Tibial nerve (tissue), 4 donors: ENCODE results near the gene CCDC180. TPM values are rescaled to one million over a fixed set of nuclear protein-coding genes. Genes with fewer than 3 reads are reported as not detected.
"Not testable (repeated sequence)": the region's sequence is repeated elsewhere in the genome, so short reads cannot be mapped to it uniquely, and the experiment has no call there.

ENCODE experiments used
- DNase-seq, 2 donors: peaks; one replicate each; pipeline ENCODE4 v3.0.0-alpha.2; 2019; ENCODE audit warnings: low spot score in 2 of 2
- H3K27ac ChIP-seq, 4 donors: fragments of 200-600 bp; sonication (generic) in 3 of 4; one replicate each; pipeline ENCODE4 v1.5.1; 2017 to 2019; ENCODE audit warnings: mild to moderate bottlenecking in 1 of 4
- H3K27me3 ChIP-seq, 2 donors: fragments of 200-600 bp; sonication (generic) in 1 of 2; one replicate each; pipeline versions ENCODE4 v1.5.1 to v1.6.0; 2017 to 2019
- H3K36me3 ChIP-seq, 3 donors: fragments of 200-600 bp; sonication (generic); one replicate each; pipeline ENCODE4 v1.5.1; 2018 to 2019
- H3K4me1 ChIP-seq, 4 donors: fragments of 200-600 bp; sonication (generic) in 3 of 4; one replicate each; pipeline ENCODE4 v1.5.1; 2017 to 2019
- H3K4me3 ChIP-seq, 4 donors: fragments of 200-600 bp; sonication (generic) in 3 of 4; one replicate each; pipeline ENCODE4 v1.5.1; 2017 to 2019; ENCODE audit warnings: mild to moderate bottlenecking in 1 of 4, moderate library complexity in 1 of 4
- H3K9me3 ChIP-seq, 4 donors: fragments of 200-600 bp; sonication (generic) in 3 of 4; one replicate each; pipeline ENCODE4 v1.5.1; 2017 to 2019
- EP300 ChIP-seq, 2 donors: sonication (generic); formaldehyde crosslinking; IDR thresholded peaks; one replicate each; pipeline ENCODE4 v1.6.1; 2017; ENCODE audit warnings: antibody characterized with exemption in 2 of 2, mild to moderate bottlenecking in 1 of 2
- POLR2A ChIP-seq, 2 donors: fragments of 450-650 bp; IDR thresholded peaks; one replicate each; pipeline ENCODE4 v1.6.1; 2017; ENCODE audit warnings: antibody characterized with exemption in 2 of 2, mild to moderate bottlenecking in 2 of 2, moderate library complexity in 2 of 2
- WGBS, 2 donors: methylation state at CpG; one replicate each; pipeline ENCODE4 v1.1.5; 2018; 5-methylcytosine and 5-hydroxymethylcytosine counted together
- total RNA-seq, 4 donors: library from RNA; depleted of rRNA; stranded (reverse); fragments of >200 nt; gene quantifications; one replicate each; pipeline ENCODE4 v1.1.0, GENCODE V29; 2016
- TF ChIP-seq, protein P1 (sequence below), 5 experiments: fragments of 200-600 bp in 3 of 5; fragments of 450-650 bp in 2 of 5; sonication (generic) in 3 of 5; IDR thresholded peaks; one replicate each; pipeline ENCODE4 v1.5.1; 2016 to 2019; ENCODE audit warnings: antibody characterized with exemption in 5 of 5, mild to moderate bottlenecking in 3 of 5, moderate library complexity in 2 of 5

The CCDC180 gene
- total RNA-seq, 4 donors from 2014 or later, result 6.0 to 14.0 (median 11.7) TPM

DNA sequence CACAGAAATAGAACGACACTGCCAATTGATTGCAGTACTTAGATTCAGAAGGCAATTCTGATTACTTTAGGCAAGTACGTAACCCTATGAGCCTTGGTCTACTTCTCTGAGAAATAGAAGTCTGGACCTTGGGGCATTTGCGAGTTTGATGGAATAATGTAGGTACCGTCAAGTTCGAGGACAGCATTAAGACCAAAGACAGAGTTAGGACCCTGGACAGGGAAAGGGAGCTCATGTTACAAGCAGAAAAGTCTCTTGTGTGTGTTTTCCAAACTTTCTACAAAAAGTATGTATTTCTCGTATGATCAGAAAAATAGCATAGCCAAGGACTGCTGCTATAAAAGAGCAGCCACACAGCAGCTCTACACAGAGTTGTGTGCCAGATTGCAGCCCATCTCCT lies 20.1 kb downstream of the CCDC180 start:
- Histone ChIP-seq H3K4me3 (no peak overlapping the region), H3K27me3 (no peaks in the 10 kb centered on the region), H3K4me1 (no peaks in the 10 kb centered on the region), H3K9me3 (peaks cover 0 to 10% (median 3%) of the 10 kb centered on the region in 4 donors), H3K27ac (no peak overlapping the region), H3K36me3 (peaks cover 0 to 100% (median 3%) of the 10 kb centered on the region in 3 donors)
- 79 to 93% methylated on average over 6 of the region's 6 CpGs for whole genome bisulfite sequencing, 2 donors
- no peak for TF ChIP-seq EP300 (IDR thresholded peaks at IDR 0.05)
- no peak for TF ChIP-seq POLR2A (IDR thresholded peaks at IDR 0.05)
- TF ChIP-seq, protein P1, sequence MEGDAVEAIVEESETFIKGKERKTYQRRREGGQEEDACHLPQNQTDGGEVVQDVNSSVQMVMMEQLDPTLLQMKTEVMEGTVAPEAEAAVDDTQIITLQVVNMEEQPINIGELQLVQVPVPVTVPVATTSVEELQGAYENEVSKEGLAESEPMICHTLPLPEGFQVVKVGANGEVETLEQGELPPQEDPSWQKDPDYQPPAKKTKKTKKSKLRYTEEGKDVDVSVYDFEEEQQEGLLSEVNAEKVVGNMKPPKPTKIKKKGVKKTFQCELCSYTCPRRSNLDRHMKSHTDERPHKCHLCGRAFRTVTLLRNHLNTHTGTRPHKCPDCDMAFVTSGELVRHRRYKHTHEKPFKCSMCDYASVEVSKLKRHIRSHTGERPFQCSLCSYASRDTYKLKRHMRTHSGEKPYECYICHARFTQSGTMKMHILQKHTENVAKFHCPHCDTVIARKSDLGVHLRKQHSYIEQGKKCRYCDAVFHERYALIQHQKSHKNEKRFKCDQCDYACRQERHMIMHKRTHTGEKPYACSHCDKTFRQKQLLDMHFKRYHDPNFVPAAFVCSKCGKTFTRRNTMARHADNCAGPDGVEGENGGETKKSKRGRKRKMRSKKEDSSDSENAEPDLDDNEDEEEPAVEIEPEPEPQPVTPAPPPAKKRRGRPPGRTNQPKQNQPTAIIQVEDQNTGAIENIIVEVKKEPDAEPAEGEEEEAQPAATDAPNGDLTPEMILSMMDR (IDR thresholded peaks at IDR 0.05), result no peak
- no peak for DNase-seq

DNA sequence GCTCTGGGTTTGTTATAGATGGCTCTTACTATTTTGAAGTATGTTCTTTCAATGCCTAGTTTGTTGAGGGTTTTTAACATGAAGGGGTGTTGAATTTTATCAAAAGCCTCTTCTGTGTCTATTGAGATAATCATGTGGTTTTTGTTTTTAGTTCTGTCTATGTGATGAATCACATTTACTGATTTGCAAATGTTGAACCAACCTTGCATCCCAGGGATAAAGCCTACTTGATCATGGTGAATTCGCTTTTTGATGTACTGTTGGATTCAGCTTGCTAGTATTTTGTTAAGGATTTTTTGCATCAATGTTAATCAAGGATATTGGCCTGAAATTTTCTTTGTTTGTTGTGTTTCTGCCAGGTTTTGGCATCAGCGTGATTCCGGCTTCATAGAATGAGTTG lies 25.5 kb downstream of the CCDC180 start:
- H3K4me3 ChIP-seq, result no peak overlapping the region
- no peak for DNase-seq
- no peak overlapping the region for H3K27ac ChIP-seq
- H3K36me3 ChIP-seq, result peaks cover 0 to 90% (median under 1%) of the 10 kb centered on the region in 3 donors
- 88 to 95% methylated on average over 3 of the region's 3 CpGs for WGBS, 2 donors
- peaks cover 0 to 26% (median 3%) of the 10 kb centered on the region in 4 donors for H3K9me3 ChIP-seq
- no peaks in the 10 kb centered on the region for H3K4me1 ChIP-seq
- H3K27me3 ChIP-seq, result no peaks in the 10 kb centered on the region
- TF ChIP-seq, protein P1 (IDR thresholded peaks at IDR 0.05), result no peak
- TF ChIP-seq EP300 (IDR thresholded peaks at IDR 0.05), result no peak
- no peak for TF ChIP-seq POLR2A (IDR thresholded peaks at IDR 0.05)

DNA sequence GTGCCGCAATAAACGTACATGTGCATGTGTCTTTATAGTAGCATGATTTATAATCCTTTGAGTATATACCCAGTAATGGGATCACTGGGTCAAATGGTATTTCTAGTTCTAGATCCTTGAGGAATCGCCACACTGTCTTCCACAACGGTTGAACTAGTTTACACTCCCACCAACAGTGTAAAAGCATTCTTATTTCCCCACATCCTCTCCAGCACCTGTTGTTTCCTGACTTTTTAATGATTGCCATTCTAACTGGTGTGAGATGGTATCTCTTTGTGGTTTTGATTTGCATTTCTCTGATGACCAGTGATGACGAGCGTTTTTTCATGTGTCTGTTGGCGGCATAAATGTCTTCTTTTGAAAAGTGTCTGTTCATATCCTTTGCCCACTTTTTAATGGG lies 28.2 kb downstream of the CCDC180 start:
- H3K36me3 ChIP-seq, result peaks cover 0 to 81% (median 0%) of the 10 kb centered on the region in 3 donors

DNA sequence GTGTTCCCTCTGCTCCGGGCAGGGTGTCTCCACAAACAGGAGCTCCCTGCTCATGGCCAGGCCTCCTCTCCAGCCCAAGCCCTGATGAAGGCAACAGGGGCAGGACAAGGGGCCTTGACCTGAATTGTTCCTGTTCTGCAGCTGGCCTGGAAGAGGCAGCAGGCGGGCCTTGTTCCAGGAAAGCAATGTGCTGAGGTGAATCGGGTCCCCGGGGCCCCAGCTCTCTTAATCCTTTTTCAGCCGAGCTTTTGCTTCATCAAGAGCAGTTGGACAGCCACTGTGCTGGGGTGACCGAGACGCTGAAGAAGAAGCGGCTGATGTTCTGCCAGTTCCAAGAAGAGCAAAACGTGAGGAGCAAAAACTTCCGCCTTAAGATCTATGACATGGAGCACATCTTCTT lies 41.4 kb downstream of the CCDC180 start:
- 78 to 83% methylated on average over 10 of the region's 10 CpGs for WGBS, 2 donors
- H3K4me1 ChIP-seq, result no peaks in the 10 kb centered on the region
- TF ChIP-seq EP300 (IDR thresholded peaks at IDR 0.05), result no peak
- TF ChIP-seq, protein P1 (IDR thresholded peaks at IDR 0.05), result no peak
- TF ChIP-seq POLR2A (IDR thresholded peaks at IDR 0.05), result no peak
- H3K27ac ChIP-seq, result no peak overlapping the region
- DNase-seq, result no peak
- no peaks in the 10 kb centered on the region for H3K9me3 ChIP-seq
- no peak overlapping the region for H3K4me3 ChIP-seq
- H3K36me3 ChIP-seq, result peaks cover 0 to 57% (median 0%) of the 10 kb centered on the region in 3 donors
- H3K27me3 ChIP-seq, result no peaks in the 10 kb centered on the region

More for the DNA sequence above, 28.2 kb downstream of the CCDC180 start:
- H3K27me3 ChIP-seq, DNase-seq, H3K4me1 ChIP-seq, H3K27ac ChIP-seq, H3K4me3 ChIP-seq: not testable (repeated sequence)
- WGBS, 2 donors, result 91 to 94% methylated on average over 7 of the region's 7 CpGs
- H3K9me3 ChIP-seq, result peaks cover 0 to 26% (median 3%) of the 10 kb centered on the region in 4 donors

DNA sequence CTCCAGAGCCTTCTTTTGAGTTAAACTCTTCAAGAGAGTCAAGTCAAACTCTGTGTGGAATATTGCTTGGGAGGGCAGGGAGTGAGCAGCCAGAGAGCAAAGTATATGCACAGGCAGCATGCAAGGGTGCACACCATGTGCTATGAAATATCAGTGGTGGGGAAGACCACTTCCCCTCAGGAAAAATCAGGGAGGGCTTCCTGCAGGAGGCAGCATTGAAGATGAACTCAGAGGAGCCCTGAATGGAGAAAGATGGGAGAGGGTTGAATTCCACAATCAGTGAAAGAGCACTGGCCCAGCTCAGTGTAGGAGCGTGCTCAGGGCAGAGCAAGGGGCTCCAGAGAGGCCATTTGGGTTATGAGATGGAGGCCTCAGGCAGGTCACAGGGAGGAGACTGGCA lies 41.9 kb downstream of the CCDC180 start:
- WGBS, 2 donors, result 94 to 100% methylated on average over 1 of the region's 1 CpG
- no peaks in the 10 kb centered on the region for H3K4me1 ChIP-seq
- TF ChIP-seq POLR2A (IDR thresholded peaks at IDR 0.05), result no peak
- no peak for TF ChIP-seq EP300 (IDR thresholded peaks at IDR 0.05)
- TF ChIP-seq, protein P1 (IDR thresholded peaks at IDR 0.05), result no peak
- no peak overlapping the region for H3K27ac ChIP-seq
- H3K36me3 ChIP-seq, result peaks cover 0 to 52% (median 0%) of the 10 kb centered on the region in 3 donors
- no peaks in the 10 kb centered on the region for H3K9me3 ChIP-seq
- no peak overlapping the region for H3K4me3 ChIP-seq
- DNase-seq, result no peak
- no peaks in the 10 kb centered on the region for H3K27me3 ChIP-seq

DNA sequence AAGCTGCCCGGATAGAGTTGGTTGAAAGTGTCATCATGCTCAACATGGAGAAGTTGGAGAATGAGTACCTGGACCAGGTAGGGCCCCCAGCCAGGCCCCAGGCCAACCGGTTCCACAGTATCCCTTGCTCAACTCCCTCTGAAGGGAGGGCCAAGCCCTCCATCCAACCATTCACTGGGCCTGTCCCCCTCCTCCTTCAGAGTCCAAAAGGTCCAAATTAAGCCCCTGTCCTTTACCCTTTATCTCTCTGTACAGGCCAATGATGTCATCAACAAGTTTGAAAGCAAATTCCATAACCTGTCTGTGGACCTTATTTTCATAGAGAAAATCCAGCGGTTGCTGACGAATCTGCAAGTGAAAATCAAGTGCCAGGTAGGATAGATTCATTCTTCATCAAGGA lies 47.2 kb downstream of the CCDC180 start:
- no peak overlapping the region for H3K4me3 ChIP-seq
- TF ChIP-seq, protein P1 (IDR thresholded peaks at IDR 0.05), result no peak
- H3K36me3 ChIP-seq, result peaks cover 0 to 59% (median 0%) of the 10 kb centered on the region in 3 donors

More for the DNA sequence above, 47.2 kb downstream of the CCDC180 start:
- Histone ChIP-seq H3K27ac (no peak overlapping the region), H3K9me3 (no peaks in the 10 kb centered on the region), H3K27me3 (no peaks in the 10 kb centered on the region), H3K4me1 (no peaks in the 10 kb centered on the region)
- WGBS, 2 donors, result 91 to 93% methylated on average over 4 of the region's 4 CpGs
- no peak for DNase-seq
